IMR-90 (cell line): ENCODE measurements around the gene MPZL3.

ENCODE experiments used
- BHLHE40 ChIP-seq: fragments of 150-350 bp; IDR thresholded peaks from 2 replicates; pipeline ENCODE4 v1.6.1; 2016; ENCODE audit warnings: mild to moderate bottlenecking, low read depth, low read length
- CEBPB ChIP-seq: IDR thresholded peaks from 2 replicates; pipeline ENCODE4 v1.6.1; 2012; ENCODE audit warnings: low read depth, low read length, improper control_type of control experiment
- CHD1 ChIP-seq: IDR thresholded peaks from 2 replicates; pipeline ENCODE4 v1.6.1; 2012; ENCODE audit warnings: low read depth, low read length, improper control_type of control experiment
- CTCF ChIP-seq: conservative IDR thresholded peaks from 2 replicates; pipeline ENCODE4 v1.5.1; 2012; ENCODE audit warnings: mild to moderate bottlenecking, low read depth, low read length, improper control_type of control experiment
- FOS ChIP-seq: fragments of 150-350 bp; IDR thresholded peaks from 2 replicates; pipeline ENCODE4 v1.6.1; 2016; ENCODE audit warnings: low read depth, low read length
- MAFK ChIP-seq: IDR thresholded peaks from 2 replicates; pipeline ENCODE4 v1.6.1; 2012; ENCODE audit warnings: low read depth, low read length, improper control_type of control experiment
- POLR2A ChIP-seq: IDR thresholded peaks from 2 replicates; pipeline ENCODE4 v1.6.1; 2012; ENCODE audit warnings: mild to moderate bottlenecking, low read depth, low read length
- RAD21 ChIP-seq: IDR thresholded peaks from 2 replicates; pipeline ENCODE4 v1.6.1; 2012; ENCODE audit warnings: low read length, improper control_type of control experiment
- RCOR1 ChIP-seq: IDR thresholded peaks from 2 replicates; pipeline ENCODE4 v1.6.1; 2012; ENCODE audit warnings: mild to moderate bottlenecking, low read length, improper control_type of control experiment; ENCODE audit not compliant: insufficient replicate concordance
- USF2 ChIP-seq: fragments of 150-350 bp; IDR thresholded peaks from 2 replicates; pipeline ENCODE4 v1.6.1; 2017; ENCODE audit warnings: mild to moderate bottlenecking, antibody characterized with exemption, low read length, low read depth

GRCh38 chr11:118200497-118200896 is 51.7 kb downstream of the MPZL3 start:
- TF ChIP-seq RAD21 = no peak
- no peak for TF ChIP-seq POLR2A
- no peak for TF ChIP-seq USF2
- TF ChIP-seq CTCF = no peak
- TF ChIP-seq CEBPB = no peak
- TF ChIP-seq RCOR1 = no peak
- TF ChIP-seq BHLHE40 = no peak
- no peak for TF ChIP-seq FOS
- TF ChIP-seq MAFK = no peak
- TF ChIP-seq CHD1 = no peak
